Keratinocyte (primary cell): ENCODE results near the gene GLIPR1L2.

Experiments
- CTCF ChIP-seq, 3 experiments: IDR thresholded peaks in 1 of 3; conservative IDR thresholded peaks in 1 of 3; optimal IDR thresholded peaks in 1 of 3; 2 replicates in 2 of 3; 3 replicates in 1 of 3; pipeline versions ENCODE3 to v1.5.1; 2011; ENCODE audit warnings: low read length in 3 of 3, mild to moderate bottlenecking in 3 of 3, moderate library complexity in 2 of 3, control low read depth in 1 of 3, inconsistent platforms in 1 of 3; ENCODE audit not compliant: insufficient read depth in 2 of 3; ENCODE audit errors: extremely low read depth in 1 of 3
- EZH2 ChIP-seq: IDR thresholded peaks from one replicate; pipeline ENCODE4 v1.6.1; 2012; ENCODE audit warnings: inconsistent platforms, mild to moderate bottlenecking, low read length, moderate library complexity

GRCh38 chr12:75389061-75389460 lies 1.8 kb upstream of the GLIPR1L2 start:
- TF ChIP-seq CTCF (optimal IDR thresholded peaks at IDR 0.05 in 1 of 3, IDR thresholded peaks at IDR 0.05 in 1 of 3, conservative IDR thresholded peaks at IDR 0.05 in 1 of 3; ENCODE audit: extremely low read depth in 1 of 3, insufficient read depth in 2 of 3, low read length in 3 of 3) (no peak), EZH2 (no peak)
